RWPE2 (cell line): Measurements from ENCODE around the gene EEFSEC.

ENCODE experiments used
- ATAC-seq: fragments of 200-7000 bp; cut with Tn5 transposase; 3 replicates; pipeline ENCODE4 v1.9.1; 2021; ENCODE audit warnings: low read depth
- DNase-seq: peaks from one replicate; pipeline ENCODE4 v3.0.0-alpha.2; 2020; ENCODE audit warnings: low spot score
- H3K27ac ChIP-seq: fragments of 450-650 bp; 2 replicates; pipeline ENCODE4 v1.5.1; 2017; ENCODE audit warnings: mild to moderate bottlenecking; ENCODE audit not compliant: poor library complexity, severe bottlenecking
- H3K27me3 ChIP-seq: fragments of 250-450 bp; sonication (Bioruptor Pico); 2 replicates; pipeline ENCODE4 v1.5.1; 2021; ENCODE audit warnings: mild to moderate bottlenecking, moderate library complexity; ENCODE audit not compliant: insufficient read depth, poor library complexity, severe bottlenecking
- H3K36me3 ChIP-seq: fragments of 250-450 bp; sonication (Bioruptor Pico); 2 replicates; pipeline ENCODE4 v1.5.1; 2020; ENCODE audit warnings: low read depth, mild to moderate bottlenecking, moderate library complexity
- H3K4me1 ChIP-seq: fragments of 250-450 bp; sonication (Bioruptor Pico); 2 replicates; pipeline ENCODE4 v1.5.1; 2021; ENCODE audit warnings: mild to moderate bottlenecking, moderate library complexity; ENCODE audit not compliant: insufficient read depth, poor library complexity, severe bottlenecking
- H3K4me3 ChIP-seq: fragments of 250-450 bp; sonication (Bioruptor Pico); 2 replicates; pipeline ENCODE4 v1.5.1; 2021; ENCODE audit warnings: mild to moderate bottlenecking, moderate library complexity; ENCODE audit not compliant: severe bottlenecking
- H3K9me3 ChIP-seq: fragments of 250-450 bp; sonication (Bioruptor Pico); 2 replicates; pipeline ENCODE4 v1.5.1; 2021; ENCODE audit warnings: mild to moderate bottlenecking, moderate library complexity; ENCODE audit not compliant: severe bottlenecking
- CTCF ChIP-seq: fragments of 450-650 bp; IDR thresholded peaks from one replicate; pipeline ENCODE4 v1.5.1; 2017; ENCODE audit warnings: mild to moderate bottlenecking, moderate library complexity; ENCODE audit not compliant: poor library complexity, severe bottlenecking

Gene EEFSEC

DNA sequence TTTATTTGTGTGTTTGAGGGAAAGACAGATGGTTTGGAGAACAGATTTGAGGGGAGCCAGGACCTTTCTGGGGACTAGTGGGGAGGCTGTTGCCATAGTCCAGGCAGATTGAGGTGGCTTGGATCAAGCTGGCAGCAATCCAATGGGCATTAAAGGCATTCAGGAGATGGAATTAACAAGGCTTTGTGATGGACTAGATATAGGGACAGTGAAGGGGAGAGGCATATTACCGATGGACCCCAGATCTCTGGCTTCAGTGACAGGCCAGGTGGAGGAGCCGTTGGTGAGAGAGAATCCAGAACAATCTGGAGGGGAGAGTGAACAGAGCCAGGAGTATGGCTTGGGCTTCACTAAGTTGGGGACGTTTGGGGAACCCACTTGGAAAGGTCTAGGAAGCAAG, 124.8 kb downstream of the EEFSEC start:
- Histone ChIP-seq H3K27me3 (no peaks in the 10 kb centered on the region), H3K36me3 (no peaks in the 10 kb centered on the region), H3K4me1 (peaks cover 14% of the 10 kb centered on the region), H3K4me3 (no peak overlapping the region), H3K27ac (no peak overlapping the region), H3K9me3 (no peaks in the 10 kb centered on the region)
- DNase-seq (no peak), ATAC-seq (no peak)
- TF ChIP-seq CTCF: no peak

- no peak overlapping the region for H3K4me3 ChIP-seq
- H3K9me3 ChIP-seq: no peaks in the 10 kb centered on the region
- ATAC-seq: no peak
- H3K27me3 ChIP-seq: no peaks in the 10 kb centered on the region
- peaks cover 14% of the 10 kb centered on the region for H3K4me1 ChIP-seq
- H3K36me3 ChIP-seq: no peaks in the 10 kb centered on the region
- no peak for TF ChIP-seq CTCF
- no peak for DNase-seq
- no peak overlapping the region for H3K27ac ChIP-seq
Observed at GRCh38 chr3:128278761-128279600, 125.7 kb downstream of the EEFSEC start.

- Histone ChIP-seq H3K4me1 (peaks cover 9% of the 10 kb centered on the region), H3K36me3 (no peaks in the 10 kb centered on the region)
- ATAC-seq: no peak
Observed at GRCh38 chr3:128279601-128279880, 126.3 kb downstream of the EEFSEC start.

DNA sequence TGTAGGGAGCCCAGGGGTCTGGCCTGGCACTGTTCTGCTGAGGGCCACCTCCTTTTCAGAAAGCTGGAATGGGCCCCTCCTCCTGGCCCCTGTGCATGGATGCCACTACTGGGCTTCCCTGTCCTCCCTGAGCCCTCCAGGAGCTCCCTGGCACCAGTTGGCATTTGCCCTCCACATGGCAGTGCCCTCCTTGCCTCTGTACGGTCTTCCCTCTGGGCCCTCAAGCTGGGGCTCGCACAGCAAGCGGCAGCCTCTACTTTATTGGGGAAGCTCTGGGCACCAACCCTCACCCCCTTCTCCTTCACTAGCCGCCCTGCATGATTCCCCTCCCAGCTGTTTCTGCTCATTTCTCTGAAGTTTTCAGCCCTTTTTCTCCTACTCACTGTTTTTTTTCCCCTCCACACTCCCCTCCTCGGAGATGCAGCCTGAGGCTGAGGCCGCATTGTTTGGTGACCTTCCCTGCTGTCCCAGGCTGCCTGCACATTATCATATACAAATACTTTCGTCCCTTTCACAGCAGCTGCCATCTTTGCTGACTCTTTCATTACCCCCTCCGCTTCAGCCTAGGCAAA, 127.3 kb downstream of the EEFSEC start:
- H3K4me3 ChIP-seq: no peak overlapping the region
- ATAC-seq: no peak
- no peak for TF ChIP-seq CTCF
- no peaks in the 10 kb centered on the region for H3K4me1 ChIP-seq
- H3K27me3 ChIP-seq: no peaks in the 10 kb centered on the region
- H3K9me3 ChIP-seq: no peaks in the 10 kb centered on the region
- H3K27ac ChIP-seq: no peak overlapping the region
- H3K36me3 ChIP-seq: no peaks in the 10 kb centered on the region
- DNase-seq: no peak

More at GRCh38 chr3:128279601-128279880, 126.3 kb downstream of the EEFSEC start:
- no peak for TF ChIP-seq CTCF
- DNase-seq: no peak
- Histone ChIP-seq H3K4me3 (no peak overlapping the region), H3K27me3 (no peaks in the 10 kb centered on the region), H3K9me3 (no peaks in the 10 kb centered on the region), H3K27ac (no peak overlapping the region)

GRCh38 chr3:128281056-128281455, 127.8 kb downstream of the EEFSEC start:
- DNase-seq: no peak
- Histone ChIP-seq H3K4me1 (no peaks in the 10 kb centered on the region), H3K4me3 (no peak overlapping the region), H3K36me3 (no peaks in the 10 kb centered on the region), H3K9me3 (no peaks in the 10 kb centered on the region), H3K27ac (no peak overlapping the region), H3K27me3 (no peaks in the 10 kb centered on the region)
- no peak for TF ChIP-seq CTCF
- no peak for ATAC-seq
